HFFc6 (cell line): Measurements from ENCODE around the gene RAD51C. TPM values are rescaled to one million over a fixed set of nuclear protein-coding genes. Genes with fewer than 3 reads are reported as not detected.

ENCODE experiments used
- DNase-seq: peaks from one replicate; pipeline ENCODE4 v3.0.0-alpha.2; 2018
- H3K27ac Mint-ChIP-seq: 2 replicates; pipeline ENCODE4 v1.8.0; 2020; ENCODE audit warnings: mild to moderate bottlenecking, mixed read lengths
- H3K27me3 Mint-ChIP-seq: 2 replicates; pipeline ENCODE4 v1.8.0; 2021; ENCODE audit warnings: mild to moderate bottlenecking, moderate library complexity, mixed read lengths; ENCODE audit not compliant: insufficient read depth
- H3K36me3 Mint-ChIP-seq: 2 replicates; pipeline ENCODE4 v1.8.0; 2021; ENCODE audit warnings: low read depth, mixed read lengths
- H3K4me1 Mint-ChIP-seq: 2 replicates; pipeline ENCODE4 v1.8.0; 2020; ENCODE audit warnings: low read depth, mixed read lengths
- H3K4me3 Mint-ChIP-seq: 2 replicates; pipeline ENCODE4 v1.8.0; 2020; ENCODE audit warnings: mild to moderate bottlenecking, moderate library complexity, mixed read lengths
- H3K9me3 Mint-ChIP-seq: 2 replicates; pipeline ENCODE4 v1.8.0; 2020; ENCODE audit warnings: mild to moderate bottlenecking, mixed read lengths
- total RNA-seq, 6 experiments: library from RNA; stranded (reverse); fragmentation: NEBNext Ultra II Directional; extraction: Animal tissue kit (Norgen Biotek cat#: 25700); gene quantifications; 2 replicates in 1 of 6; 3 replicates in 5 of 6; pipeline ENCODE4 v1.2.3, GENCODE V29; 2021
- TF ChIP-seq, protein P1 (sequence below): fragments of 200-600 bp; sonication (generic); IDR thresholded peaks from 2 replicates; pipeline ENCODE4 v1.5.0; 2021; ENCODE audit warnings: antibody characterized with exemption, mild to moderate bottlenecking

RAD51C gene
- total RNA-seq, 6 experiments from 2014 or later = 20.8 to 27.4 (median 24.8) TPM

DNA sequence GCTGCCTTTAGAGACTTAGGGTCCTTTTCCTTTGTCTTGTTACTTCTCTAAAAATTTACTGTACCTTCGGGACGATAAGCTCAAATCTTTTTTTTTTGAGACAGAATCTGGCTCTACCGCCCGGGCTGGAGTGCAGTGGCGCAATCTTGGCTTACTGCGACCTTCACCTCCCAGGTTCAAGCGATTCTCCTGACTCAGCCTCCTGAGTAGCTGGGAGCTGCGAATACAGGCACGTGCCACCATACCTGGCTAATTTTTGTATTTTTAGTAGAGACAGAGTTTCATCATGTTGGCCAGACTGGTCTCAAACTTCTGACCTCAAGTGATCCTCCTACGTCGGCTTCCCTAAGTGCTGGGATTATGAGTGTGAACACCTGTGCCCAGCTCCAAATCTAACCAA, 7.4 kb downstream of the RAD51C start:
- Mint-ChIP-seq H3K9me3 (no peaks in the 10 kb centered on the region), H3K4me1 (peaks cover 13% of the 10 kb centered on the region), H3K36me3 (peaks cover 6% of the 10 kb centered on the region; the same call in 1 of the 2 replicates), H3K27ac (no peak overlapping the region), H3K4me3 (no peak overlapping the region), H3K27me3 (no peaks in the 10 kb centered on the region)
- TF ChIP-seq, protein P1, sequence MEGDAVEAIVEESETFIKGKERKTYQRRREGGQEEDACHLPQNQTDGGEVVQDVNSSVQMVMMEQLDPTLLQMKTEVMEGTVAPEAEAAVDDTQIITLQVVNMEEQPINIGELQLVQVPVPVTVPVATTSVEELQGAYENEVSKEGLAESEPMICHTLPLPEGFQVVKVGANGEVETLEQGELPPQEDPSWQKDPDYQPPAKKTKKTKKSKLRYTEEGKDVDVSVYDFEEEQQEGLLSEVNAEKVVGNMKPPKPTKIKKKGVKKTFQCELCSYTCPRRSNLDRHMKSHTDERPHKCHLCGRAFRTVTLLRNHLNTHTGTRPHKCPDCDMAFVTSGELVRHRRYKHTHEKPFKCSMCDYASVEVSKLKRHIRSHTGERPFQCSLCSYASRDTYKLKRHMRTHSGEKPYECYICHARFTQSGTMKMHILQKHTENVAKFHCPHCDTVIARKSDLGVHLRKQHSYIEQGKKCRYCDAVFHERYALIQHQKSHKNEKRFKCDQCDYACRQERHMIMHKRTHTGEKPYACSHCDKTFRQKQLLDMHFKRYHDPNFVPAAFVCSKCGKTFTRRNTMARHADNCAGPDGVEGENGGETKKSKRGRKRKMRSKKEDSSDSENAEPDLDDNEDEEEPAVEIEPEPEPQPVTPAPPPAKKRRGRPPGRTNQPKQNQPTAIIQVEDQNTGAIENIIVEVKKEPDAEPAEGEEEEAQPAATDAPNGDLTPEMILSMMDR = no peak
- no peak for DNase-seq

DNA sequence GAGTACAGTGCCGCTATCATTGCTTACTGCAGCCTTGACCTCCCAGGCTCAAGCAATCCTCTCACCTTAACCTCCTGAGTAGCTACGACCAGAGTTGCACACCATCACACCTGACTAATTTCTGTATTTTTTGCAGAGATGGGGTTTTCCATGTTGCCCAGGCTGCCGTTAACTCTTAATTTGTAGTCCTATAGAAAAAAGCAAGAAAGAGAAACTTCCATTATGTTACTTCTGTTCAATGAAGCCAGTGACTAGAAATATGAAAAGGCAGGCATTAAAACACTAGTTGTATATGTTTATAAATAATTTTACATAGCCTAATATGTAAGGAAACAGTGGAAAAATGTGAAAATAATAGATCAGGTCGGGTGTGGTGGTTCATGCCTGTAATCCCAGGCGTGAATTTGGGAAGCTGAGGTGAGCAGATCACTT, 9.7 kb downstream of the RAD51C start:
- Mint-ChIP-seq H3K4me1 (peaks cover 11% of the 10 kb centered on the region), H3K36me3 (peaks cover 6% of the 10 kb centered on the region; the same call in 1 of the 2 replicates), H3K27ac (no peak overlapping the region), H3K27me3 (no peaks in the 10 kb centered on the region), H3K9me3 (no peaks in the 10 kb centered on the region), H3K4me3 (no peak overlapping the region)
- TF ChIP-seq, protein P1 = no peak
- DNase-seq = no peak

DNA sequence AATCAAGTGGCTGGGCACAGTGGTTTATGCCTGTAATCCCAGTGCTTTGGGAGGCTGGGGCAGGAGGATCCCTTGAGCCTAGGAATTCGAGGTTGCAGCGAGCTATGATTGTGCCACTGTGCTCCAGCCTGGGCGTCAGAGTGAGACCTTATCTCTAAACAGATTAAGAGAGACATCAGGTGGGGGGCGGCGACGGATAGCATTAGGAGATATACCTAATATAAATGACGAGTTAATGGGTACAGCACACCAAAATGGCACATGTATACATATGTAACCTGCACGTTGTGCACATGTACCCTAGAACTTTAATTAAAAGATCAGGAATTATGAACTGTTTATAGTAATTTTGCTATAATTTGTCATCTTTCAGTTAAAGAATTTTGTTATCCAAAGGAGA, 10.3 kb downstream of the RAD51C start:
- Mint-ChIP-seq H3K4me1 (peaks cover 11% of the 10 kb centered on the region), H3K36me3 (peaks cover 6% of the 10 kb centered on the region; the same call in 1 of the 2 replicates), H3K4me3 (no peak overlapping the region), H3K9me3 (no peaks in the 10 kb centered on the region), H3K27ac (peak overlapping the region; percentile 73), H3K27me3 (no peaks in the 10 kb centered on the region)
- DNase-seq = no peak
- TF ChIP-seq, protein P1 = no peak

DNA sequence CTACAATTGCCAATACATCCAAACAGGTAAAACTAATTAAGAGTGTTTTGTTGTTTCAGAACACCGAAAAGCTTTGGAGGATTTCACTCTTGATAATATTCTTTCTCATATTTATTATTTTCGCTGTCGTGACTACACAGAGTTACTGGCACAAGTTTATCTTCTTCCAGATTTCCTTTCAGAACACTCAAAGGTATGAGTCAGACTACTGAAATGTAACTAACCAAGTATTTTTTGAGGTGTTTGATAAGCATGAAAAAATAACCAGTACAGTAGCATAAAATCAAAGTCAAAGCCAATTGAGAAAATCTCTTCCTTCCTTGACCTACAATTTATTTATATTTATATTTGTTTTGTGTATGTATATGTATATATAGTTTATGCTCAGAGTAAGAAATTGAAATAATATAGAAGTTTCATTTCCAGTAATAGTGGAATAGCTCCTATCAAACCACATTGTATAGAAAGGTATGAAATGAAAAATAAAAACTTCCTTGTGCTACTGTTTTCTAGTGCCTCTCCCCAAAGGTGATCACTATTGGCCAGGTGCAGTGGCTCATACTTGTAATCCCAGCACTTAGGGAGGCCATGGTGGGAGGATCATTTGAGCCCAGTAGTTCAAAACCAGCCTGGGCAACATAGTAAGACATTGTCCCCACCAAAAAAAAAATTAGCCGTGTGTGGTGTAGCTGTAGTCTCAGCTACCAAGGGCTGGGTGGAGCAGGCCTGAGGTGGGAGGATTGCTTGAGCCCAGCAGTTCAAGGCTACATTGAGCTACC, 10.9 kb downstream of the RAD51C start:
- Mint-ChIP-seq H3K4me1 (peaks cover 11% of the 10 kb centered on the region), H3K27me3 (no peaks in the 10 kb centered on the region), H3K4me3 (no peak overlapping the region), H3K36me3 (peaks cover 6% of the 10 kb centered on the region; the same call in 1 of the 2 replicates), H3K9me3 (no peaks in the 10 kb centered on the region), H3K27ac (peak overlapping the region; percentile 73; the same call in 1 of the 2 replicates)
- TF ChIP-seq, protein P1 = no peak
- DNase-seq = peak; percentile 42

DNA sequence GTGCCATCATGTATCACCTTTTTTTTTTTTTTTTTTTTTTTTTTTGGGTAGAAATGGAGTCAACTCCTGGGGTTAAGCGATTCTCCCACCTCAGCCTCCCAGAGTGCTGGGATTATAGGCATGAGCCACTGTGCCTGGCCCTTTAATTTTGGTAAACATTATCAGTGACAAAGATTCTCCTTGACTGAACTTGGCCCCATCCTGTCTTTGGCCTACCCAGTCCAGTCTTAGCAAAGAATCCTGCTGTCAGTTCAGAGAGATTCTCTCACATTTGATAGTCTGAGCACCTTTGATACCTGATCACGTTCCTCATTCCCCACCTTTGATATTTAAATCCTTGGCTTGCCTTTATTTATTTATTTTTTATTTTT, 11.5 kb downstream of the RAD51C start:
- Mint-ChIP-seq H3K9me3 (no peaks in the 10 kb centered on the region), H3K27ac (no peak overlapping the region)
- TF ChIP-seq, protein P1 = no peak

More for the DNA sequence above, 11.5 kb downstream of the RAD51C start:
- Mint-ChIP-seq H3K36me3 (peaks cover 6% of the 10 kb centered on the region; the same call in 1 of the 2 replicates), H3K4me1 (peaks cover 11% of the 10 kb centered on the region), H3K27me3 (no peaks in the 10 kb centered on the region), H3K4me3 (no peak overlapping the region)
- no peak for DNase-seq
